Transverse colon (tissue), 4 donors: ENCODE results near the gene PLAAT5. TPM values are rescaled to one million over a fixed set of nuclear protein-coding genes. Genes with fewer than 3 reads are reported as not detected.

Experiments
- DNase-seq: peaks from one replicate; pipeline ENCODE4 v3.0.0-alpha.2; 2019
- H3K27ac ChIP-seq, 4 donors: fragments of 200-600 bp; sonication (generic); 2 replicates each; pipeline ENCODE4 v1.5.1; 2016 to 2018; ENCODE audit warnings: inconsistent platforms in 4 of 4
- H3K27me3 ChIP-seq: fragments of 200-600 bp; sonication (generic); 2 replicates; pipeline ENCODE4 v1.5.1; 2017; ENCODE audit warnings: inconsistent platforms
- H3K36me3 ChIP-seq, 4 donors: fragments of 200-600 bp; sonication (generic); 2 replicates each; pipeline ENCODE4 v1.5.1; 2017 to 2019; ENCODE audit warnings: inconsistent platforms in 4 of 4
- H3K4me1 ChIP-seq, 4 donors: fragments of 200-600 bp; sonication (generic); 2 replicates each; pipeline ENCODE4 v1.5.1; 2017 to 2020; ENCODE audit warnings: inconsistent platforms in 4 of 4
- H3K4me3 ChIP-seq, 4 donors: fragments of 200-600 bp; sonication (generic); 1 replicate in 1 of 4; 2 replicates in 3 of 4; pipeline versions ENCODE4 v1.5.1 to v1.6.1; 2017 to 2019; ENCODE audit warnings: inconsistent platforms in 4 of 4
- H3K9me3 ChIP-seq, 2 donors: fragments of 200-600 bp; sonication (generic); 2 replicates each; pipeline ENCODE4 v1.5.1; 2017 to 2019; ENCODE audit warnings: inconsistent platforms in 2 of 2
- EP300 ChIP-seq: sonication (generic); formaldehyde crosslinking; IDR thresholded peaks from one replicate; pipeline ENCODE4 v1.6.1; 2017; ENCODE audit warnings: antibody characterized with exemption, low read depth
- POLR2A ChIP-seq: fragments of 450-650 bp; IDR thresholded peaks from one replicate; pipeline ENCODE4 v1.6.1; 2016; ENCODE audit warnings: antibody characterized with exemption, mild to moderate bottlenecking, moderate library complexity
- POLR2AphosphoS5 ChIP-seq, 3 donors: sonication (generic); formaldehyde crosslinking; IDR thresholded peaks; one replicate each; pipeline ENCODE4 v1.6.1; 2016; ENCODE audit warnings: antibody characterized with exemption in 3 of 3
- WGBS, 2 donors: methylation state at CpG; one replicate each; pipeline ENCODE4 v1.1.5; 2018; ENCODE audit warnings: low coverage in 1 of 2; 5-methylcytosine and 5-hydroxymethylcytosine counted together
- in situ Hi-C, 4 donors: fragments of 200-750 bp; cut with MboI; loops; one replicate each; pipeline versions ENCODE4 v1.15.0 to v1.15.1; 2017; ENCODE audit warnings: low sequenced_read_pairs in 3 of 4, low pct_ligation_motif_present in 1 of 4, low pct_unique_long_range_greater_than_20kb in 1 of 4
- intact Hi-C: fragments of 100-400 bp; cut with DNase I; formaldehyde crosslinking; loops from one replicate; pipeline ENCODE4 v1.15.1; 2023; ENCODE audit warnings: low total_unique reads
- total RNA-seq, 4 donors: library from RNA; depleted of rRNA; stranded (reverse); fragments of >200 nt; gene quantifications; one replicate each; pipeline ENCODE4 v1.1.0, GENCODE V29; 2016
- TF ChIP-seq, protein P1 (sequence below), 5 experiments: fragments of 200-600 bp in 3 of 5; fragments of 450-650 bp in 2 of 5; sonication (generic) in 3 of 5; IDR thresholded peaks; 1 replicate in 2 of 5; 2 replicates in 3 of 5; pipeline ENCODE4 v1.5.1; 2016 to 2017; ENCODE audit warnings: antibody characterized with exemption in 5 of 5, inconsistent platforms in 3 of 5, mild to moderate bottlenecking in 2 of 5, moderate library complexity in 1 of 5

The PLAAT5 gene
- total RNA-seq, 4 donors from 2014 or later: 0.79 to 1.4 TPM; not detected in 2

- Histone ChIP-seq H3K4me3 (no peak overlapping the region), H3K4me1 (no peaks in the 10 kb centered on the region), H3K27me3 (no peaks in the 10 kb centered on the region), H3K9me3 (no peaks in the 10 kb centered on the region), H3K27ac (no peak overlapping the region), H3K36me3 (no peaks in the 10 kb centered on the region)
- intact Hi-C loops: no loop called here
- no peak for TF ChIP-seq POLR2AphosphoS5 (IDR thresholded peaks at IDR 0.05)
- TF ChIP-seq POLR2A: no peak
- no peak for TF ChIP-seq EP300
- TF ChIP-seq, protein P1, sequence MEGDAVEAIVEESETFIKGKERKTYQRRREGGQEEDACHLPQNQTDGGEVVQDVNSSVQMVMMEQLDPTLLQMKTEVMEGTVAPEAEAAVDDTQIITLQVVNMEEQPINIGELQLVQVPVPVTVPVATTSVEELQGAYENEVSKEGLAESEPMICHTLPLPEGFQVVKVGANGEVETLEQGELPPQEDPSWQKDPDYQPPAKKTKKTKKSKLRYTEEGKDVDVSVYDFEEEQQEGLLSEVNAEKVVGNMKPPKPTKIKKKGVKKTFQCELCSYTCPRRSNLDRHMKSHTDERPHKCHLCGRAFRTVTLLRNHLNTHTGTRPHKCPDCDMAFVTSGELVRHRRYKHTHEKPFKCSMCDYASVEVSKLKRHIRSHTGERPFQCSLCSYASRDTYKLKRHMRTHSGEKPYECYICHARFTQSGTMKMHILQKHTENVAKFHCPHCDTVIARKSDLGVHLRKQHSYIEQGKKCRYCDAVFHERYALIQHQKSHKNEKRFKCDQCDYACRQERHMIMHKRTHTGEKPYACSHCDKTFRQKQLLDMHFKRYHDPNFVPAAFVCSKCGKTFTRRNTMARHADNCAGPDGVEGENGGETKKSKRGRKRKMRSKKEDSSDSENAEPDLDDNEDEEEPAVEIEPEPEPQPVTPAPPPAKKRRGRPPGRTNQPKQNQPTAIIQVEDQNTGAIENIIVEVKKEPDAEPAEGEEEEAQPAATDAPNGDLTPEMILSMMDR (IDR thresholded peaks at IDR 0.05): no peak
- in situ Hi-C loops: no loop called here
- no peak for DNase-seq
- WGBS, 2 donors: 82 to 91% methylated on average over 2 of the region's 2 CpGs
These were observed 30.9 kb upstream of the PLAAT5 start for GRCh38 chr11:63521896-63522295.

- intact Hi-C loops (loop anchor here (1.0 kb wide), 1 partner anchor 34 kb away; no protein-coding TSS in a partner anchor), in situ Hi-C loops (no loop called here)
- 85 to 91% methylated on average over 3 to 5 of the region's 5 CpGs for WGBS, 2 donors
- Histone ChIP-seq H3K27ac (no peak overlapping the region), H3K4me3 (no peak overlapping the region), H3K36me3 (no peaks in the 10 kb centered on the region), H3K9me3 (no peaks in the 10 kb centered on the region), H3K4me1 (no peaks in the 10 kb centered on the region), H3K27me3 (no peaks in the 10 kb centered on the region)
- TF ChIP-seq EP300 (no peak), POLR2AphosphoS5 (IDR thresholded peaks at IDR 0.05) (no peak), POLR2A (no peak)
- TF ChIP-seq, protein P1 (IDR thresholded peaks at IDR 0.05): no peak
- no peak for DNase-seq
These were observed 29.7 kb upstream of the PLAAT5 start for GRCh38 chr11:63520606-63521170.

DNA sequence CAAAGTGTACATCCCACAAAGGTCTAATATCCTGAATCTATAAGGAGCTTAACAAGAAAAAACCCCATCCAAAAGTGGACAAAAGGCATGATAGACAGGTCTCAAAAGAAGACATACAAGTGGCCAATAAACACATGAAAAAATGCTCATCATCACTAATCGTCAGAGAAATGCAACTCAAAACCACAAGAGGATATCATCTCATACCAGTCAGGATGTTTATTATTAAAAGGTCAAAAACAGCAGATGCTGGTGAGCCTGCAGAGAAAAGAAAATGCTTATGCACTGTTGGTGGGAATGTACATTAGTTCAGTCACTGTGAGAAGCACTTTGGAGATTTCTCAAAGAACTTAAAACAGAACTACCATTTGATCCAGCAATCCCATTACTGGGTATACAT, 27.6 kb upstream of the PLAAT5 start:
- no peaks in the 10 kb centered on the region for H3K9me3 ChIP-seq
- in situ Hi-C loops: no loop called here
- no peak for DNase-seq
- 22 to 32% methylated on average over 1 of the region's 1 CpG for WGBS, 2 donors
- TF ChIP-seq POLR2AphosphoS5 (IDR thresholded peaks at IDR 0.05) (no peak), EP300 (no peak), POLR2A (no peak)
- TF ChIP-seq, protein P1 (IDR thresholded peaks at IDR 0.05): no peak
- intact Hi-C loops: no loop called here
- no peaks in the 10 kb centered on the region for H3K4me1 ChIP-seq
- no peak overlapping the region for H3K27ac ChIP-seq
- H3K4me3 ChIP-seq: no peak overlapping the region
- no peaks in the 10 kb centered on the region for H3K27me3 ChIP-seq
- no peaks in the 10 kb centered on the region for H3K36me3 ChIP-seq

- no peak overlapping the region for H3K27ac ChIP-seq
- no peak for DNase-seq
- H3K4me3 ChIP-seq: no peak overlapping the region
- in situ Hi-C loops: no loop called here
- H3K27me3 ChIP-seq: no peaks in the 10 kb centered on the region
- no peaks in the 10 kb centered on the region for H3K36me3 ChIP-seq
- H3K4me1 ChIP-seq: no peaks in the 10 kb centered on the region
- 90 to 93% methylated on average over 4 to 5 of the region's 5 CpGs for WGBS, 2 donors
- intact Hi-C loops: no loop called here
- H3K9me3 ChIP-seq: no peaks in the 10 kb centered on the region
- TF ChIP-seq, protein P1 (IDR thresholded peaks at IDR 0.05): no peak
- TF ChIP-seq EP300 (no peak), POLR2AphosphoS5 (IDR thresholded peaks at IDR 0.05) (no peak)
These were observed 26.2 kb upstream of the PLAAT5 start for GRCh38 chr11:63517156-63517555.
